ENCODE data around the gene STK26. TPM values are rescaled to one million over a fixed set of nuclear protein-coding genes. Genes with fewer than 3 reads are reported as not detected.

The STK26 gene
- total and polyA plus RNA-seq, 2 of the 13 experiments (the other 11 are each of a cell fraction or from before 2014, with no cell fraction given) = 16.9 to 47.9 TPM

DNA sequence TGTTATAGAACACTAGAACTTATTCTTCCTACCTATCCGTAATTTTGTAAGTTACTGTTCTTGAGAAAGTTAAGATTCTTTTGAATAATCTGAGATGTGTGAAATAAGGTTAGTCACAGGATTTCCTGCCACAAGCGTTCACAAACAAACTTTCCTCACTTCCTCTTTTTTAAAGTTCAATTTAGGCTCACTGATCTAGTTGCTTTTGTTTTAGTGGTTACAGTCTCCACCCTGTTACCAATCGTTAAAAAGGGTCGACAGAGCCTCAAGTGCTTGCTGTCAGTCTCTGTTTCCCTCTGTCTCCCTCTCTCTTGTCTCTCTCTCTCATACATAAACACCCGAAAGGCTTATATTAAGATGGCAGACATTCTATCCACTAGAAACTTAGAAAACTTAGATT lies 35.9 kb upstream of the STK26 start:
- Histone ChIP-seq H4K20me1 (ENCODE audit: insufficient read depth, low read length) (no peaks in the 10 kb centered on the region), H3K36me3 (replicated peaks in 1 of 2; ENCODE audit: control insufficient read depth in 1 of 2, insufficient read depth in 2 of 2, low read length in 2 of 2) (no peaks in the 10 kb centered on the region), H3K27me3 (ENCODE audit: control insufficient read depth in 1 of 2, insufficient read depth in 2 of 2, low read length in 2 of 2) (no peaks in the 10 kb centered on the region), H3K9ac (ENCODE audit: insufficient read depth, low read depth, low read length) (no peak overlapping the region), H3K4me3 (replicated peaks in 1 of 3; ENCODE audit: insufficient read depth in 1 of 3, low read depth in 2 of 3, low read length in 3 of 3) (no peak overlapping the region), H2AFZ (ENCODE audit: low read length) (no peak overlapping the region), H3K27ac (ENCODE audit: extremely low read length, insufficient read depth, low read length) (no peak overlapping the region), H3K4me2 (ENCODE audit: low read depth, low read length) (no peak overlapping the region), H3K9me3 (ENCODE audit: low read length) (no peaks in the 10 kb centered on the region), H3K4me1 (ENCODE audit: insufficient read depth, low read length) (peaks cover 9% of the 10 kb centered on the region; the same call in 1 of the 2 replicates), H3K79me2 (ENCODE audit: insufficient read depth, low read length) (no peaks in the 10 kb centered on the region)
- intact Hi-C loops (cut with micrococcal nuclease; ENCODE audit: unreplicated experiment) = no loop called here
- in situ Hi-C loops (cut with HindIII; ENCODE audit: extremely low pct_ligation_motif_present, low pct_unique_long_range_greater_than_20kb) = no loop called here
- FAIRE-seq = no peak
- POLR2A ChIA-PET = no interaction called here
- no peak for DNase-seq (ENCODE audit: low spot score)
- no peak for ATAC-seq
- 36% methylated on average over 5 of the region's 5 CpGs for WGBS (ENCODE audit: low lambda C conversion rate)
- no TSS peak for BruUV-seq (replicated peaks)
- TF ChIP-seq ZNF652 (CRISPR knock-in tag; IDR thresholded peaks at IDR 0.05; ENCODE audit: borderline replicate concordance, low read depth) (no peak), SMC3 (IDR thresholded peaks at IDR 0.05; ENCODE audit: low read length) (no peak), ARNTL (CRISPR knock-in tag; IDR thresholded peaks at IDR 0.05) (no peak), ZFP82 (CRISPR knock-in tag; IDR thresholded peaks at IDR 0.05; ENCODE audit: borderline replicate concordance) (no peak), NBN (conservative IDR thresholded peaks at IDR 0.05) (no peak), ISX (CRISPR knock-in tag; conservative IDR thresholded peaks at IDR 0.05) (no peak), NFKBIZ (CRISPR knock-in tag; IDR thresholded peaks at IDR 0.05) (no peak), HMG20B (CRISPR knock-in tag; conservative IDR thresholded peaks at IDR 0.05) (no peak), PTBP1 (IDR thresholded peaks at IDR 0.05; ENCODE audit: low read depth, low read length, poor library complexity, severe bottlenecking) (no peak), TBX2 (CRISPR knock-in tag; IDR thresholded peaks at IDR 0.05; ENCODE audit: borderline replicate concordance) (no peak), ZBTB10 (CRISPR knock-in tag; IDR thresholded peaks at IDR 0.05; ENCODE audit: borderline replicate concordance) (no peak), KLF6 (CRISPR knock-in tag; IDR thresholded peaks at IDR 0.05) (no peak), SP1 (IDR thresholded peaks at IDR 0.05) (no peak), SP1 (CRISPR knock-in tag; IDR thresholded peaks at IDR 0.05) (no peak), ZNF280D (CRISPR knock-in tag; IDR thresholded peaks at IDR 0.05) (no peak), HES4 (CRISPR knock-in tag; IDR thresholded peaks at IDR 0.05; ENCODE audit: borderline replicate concordance) (no peak), EZH2 (conservative IDR thresholded peaks at IDR 0.05; ENCODE audit: low read depth, low read length) (no peak), ZNF101 (CRISPR knock-in tag; IDR thresholded peaks at IDR 0.05; ENCODE audit: borderline replicate concordance, low read depth) (no peak)
- CTCF ChIA-PET (ENCODE audit: low intra/inter-chr PET ratio, low total read pairs) = no interaction called here
